ENCODE results near the gene PAH.

- TF ChIP-seq CTCF (IDR thresholded peaks at IDR 0.05) (no peak), POLR2A (IDR thresholded peaks at IDR 0.05) (no peak)
Observed at GRCh38 chr12:102907918-102908317, 9.1 kb downstream of the PAH start.
